A673 (cell line): Measurements from ENCODE around the gene AMER2.

Source experiments
- CTCF ChIP-seq: fragments of 300-800, 200-600 bp; sonication (generic); conservative IDR thresholded peaks from 2 replicates; pipeline ENCODE4 v1.5.1; 2017; ENCODE audit warnings: low read depth, mild to moderate bottlenecking, antibody characterized with exemption, low read length, moderate library complexity, mixed read lengths
- EZH2 ChIP-seq: fragments of 200-600 bp; sonication (generic); IDR thresholded peaks from 2 replicates; pipeline ENCODE4 v1.6.1; 2017; ENCODE audit warnings: borderline replicate concordance, low read depth, mild to moderate bottlenecking, mixed read lengths, antibody characterized with exemption, low read length; ENCODE audit not compliant: poor library complexity, severe bottlenecking

GRCh38 chr13:25174304-25174703, 2.2 kb upstream of the AMER2 start:
- TF ChIP-seq CTCF (no peak), EZH2 (no peak)
